IMR-90 (cell line): ENCODE results near the gene VLDLR.

Experiments used
- CEBPB ChIP-seq: IDR thresholded peaks from 2 replicates; pipeline ENCODE4 v1.6.1; 2012; ENCODE audit warnings: low read depth, low read length, improper control_type of control experiment
- CHD1 ChIP-seq: IDR thresholded peaks from 2 replicates; pipeline ENCODE4 v1.6.1; 2012; ENCODE audit warnings: low read depth, low read length, improper control_type of control experiment
- CTCF ChIP-seq: conservative IDR thresholded peaks from 2 replicates; pipeline ENCODE4 v1.5.1; 2012; ENCODE audit warnings: mild to moderate bottlenecking, low read depth, low read length, improper control_type of control experiment
- FOS ChIP-seq: fragments of 150-350 bp; IDR thresholded peaks from 2 replicates; pipeline ENCODE4 v1.6.1; 2016; ENCODE audit warnings: low read depth, low read length
- MXI1 ChIP-seq: IDR thresholded peaks from 2 replicates; pipeline ENCODE4 v1.6.1; 2012; ENCODE audit warnings: low read depth, mild to moderate bottlenecking, low read length, moderate library complexity, borderline replicate concordance
- POLR2A ChIP-seq: IDR thresholded peaks from 2 replicates; pipeline ENCODE4 v1.6.1; 2012; ENCODE audit warnings: mild to moderate bottlenecking, low read depth, low read length
- RAD21 ChIP-seq: IDR thresholded peaks from 2 replicates; pipeline ENCODE4 v1.6.1; 2012; ENCODE audit warnings: low read length, improper control_type of control experiment
- RCOR1 ChIP-seq: IDR thresholded peaks from 2 replicates; pipeline ENCODE4 v1.6.1; 2012; ENCODE audit warnings: mild to moderate bottlenecking, low read length, improper control_type of control experiment; ENCODE audit not compliant: insufficient replicate concordance
- RFX5 ChIP-seq: IDR thresholded peaks from 2 replicates; pipeline ENCODE4 v1.8.0; 2012; ENCODE audit warnings: low read depth, mild to moderate bottlenecking, low read length, moderate library complexity
- SMC3 ChIP-seq: fragments of 150-350 bp; IDR thresholded peaks from 2 replicates; pipeline ENCODE4 v1.6.1; 2016; ENCODE audit warnings: low read depth, mild to moderate bottlenecking, antibody characterized with exemption, low read length, moderate library complexity
- USF2 ChIP-seq: fragments of 150-350 bp; IDR thresholded peaks from 2 replicates; pipeline ENCODE4 v1.6.1; 2017; ENCODE audit warnings: mild to moderate bottlenecking, antibody characterized with exemption, low read length, low read depth

- TF ChIP-seq POLR2A (no peak), CHD1 (no peak), CTCF (no peak), SMC3 (no peak), RFX5 (no peak), USF2 (no peak), MXI1 (no peak), CEBPB (no peak), RAD21 (no peak), RCOR1 (no peak), FOS (no peak)
Measured at GRCh38 chr9:2613730-2614271, 7.8 kb upstream of the VLDLR start.
